ENCODE data around the gene PDZK1IP1.
"Not testable (repeated sequence)": the region's sequence is repeated elsewhere in the genome, so short reads cannot be mapped to it uniquely, and the experiment has no call there.

PDZK1IP1 gene

DNA sequence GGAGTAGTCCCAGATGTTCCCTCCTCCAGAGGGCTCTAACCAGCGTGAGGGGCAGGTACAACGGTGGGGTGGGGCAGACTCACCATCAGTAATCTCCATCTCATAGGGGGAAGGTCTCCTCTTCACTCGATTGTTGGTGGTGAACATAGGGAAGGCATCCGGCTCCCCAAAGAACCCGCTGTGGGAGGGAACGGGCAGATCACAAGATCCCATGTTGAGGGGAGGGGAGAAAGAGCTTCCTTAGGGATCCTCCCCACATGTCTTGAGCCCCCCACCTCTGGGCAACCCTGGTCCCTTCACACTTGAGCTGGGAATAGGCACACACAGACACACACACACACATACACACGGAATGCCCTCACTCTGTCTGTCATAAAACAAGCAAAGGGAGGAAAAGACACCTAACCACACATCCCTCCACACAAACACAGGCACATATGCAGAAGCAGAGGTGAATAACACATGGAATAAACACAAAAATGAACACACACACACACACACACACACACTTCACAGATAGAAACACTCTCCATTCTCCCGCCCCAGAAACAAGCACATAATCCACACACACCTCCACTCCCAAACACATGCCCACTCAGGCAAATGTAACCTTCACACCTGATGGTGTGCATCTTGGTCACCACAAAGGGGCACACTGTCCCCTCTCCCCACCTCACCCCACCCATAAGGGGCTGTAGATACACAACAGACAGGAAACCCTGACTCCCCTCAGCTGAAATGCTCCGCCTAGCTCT lies 34.3 kb upstream of the PDZK1IP1 start:
- no peak for DNase-seq (ENCODE audit: low read depth)

- no peak for DNase-seq (ENCODE audit: low read depth)
Measured at GRCh38 chr1:47223174-47223920, 33.5 kb upstream of the PDZK1IP1 start.

- no peak for DNase-seq (ENCODE audit: low read depth)
Measured at GRCh38 chr1:47222476-47222875, 32.6 kb upstream of the PDZK1IP1 start.

DNA sequence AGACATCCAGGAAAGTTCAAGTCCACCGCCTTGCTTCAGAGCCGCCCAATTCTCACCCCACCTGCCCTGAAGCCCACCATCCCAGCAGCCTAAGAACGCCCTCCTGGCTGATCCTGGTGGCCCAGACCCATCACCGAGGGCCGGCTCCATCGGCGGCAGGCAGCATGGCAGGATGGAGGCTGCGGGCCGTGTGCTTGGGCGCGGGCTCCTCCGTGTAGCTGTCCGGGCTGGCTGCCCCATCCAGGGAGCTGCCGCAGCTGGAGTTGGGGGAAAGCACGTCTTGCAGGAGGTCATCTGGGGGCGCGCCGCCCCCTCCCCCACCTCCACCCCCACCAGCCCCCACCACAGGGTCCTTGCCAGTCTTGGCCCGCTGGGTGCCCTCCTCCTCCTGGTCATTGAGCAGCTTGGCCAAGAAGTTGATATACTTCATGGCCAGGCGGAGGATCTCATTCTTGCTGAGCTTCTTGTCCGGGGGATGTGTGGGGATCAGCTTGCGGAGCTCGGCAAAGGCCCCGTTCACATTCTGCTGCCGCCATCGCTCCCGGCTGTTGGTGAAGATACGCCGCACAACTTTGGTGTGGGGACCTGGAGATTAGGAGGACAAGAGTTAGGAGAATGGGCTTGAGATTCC lies 29.9 kb upstream of the PDZK1IP1 start:
- no peak for DNase-seq (ENCODE audit: low read depth)

DNA sequence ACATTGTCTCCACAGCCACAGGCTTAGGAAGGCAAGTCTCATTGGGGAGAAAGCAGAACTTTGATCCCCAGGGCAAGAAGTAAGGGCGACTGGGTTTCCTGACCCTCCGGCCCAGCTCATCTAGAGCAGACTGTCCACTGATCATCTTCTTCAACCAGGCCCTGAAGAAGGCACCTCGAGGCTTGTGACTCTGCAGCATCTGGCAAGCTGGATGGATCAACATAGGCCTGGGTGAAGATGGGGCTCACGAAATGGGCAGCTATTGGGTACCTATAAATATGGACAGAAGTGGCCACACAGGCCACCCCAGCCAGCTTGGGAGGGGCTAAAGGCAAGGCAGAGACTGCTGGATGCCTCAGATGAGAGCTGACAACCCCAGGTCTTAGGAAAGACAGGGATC lies 29.2 kb upstream of the PDZK1IP1 start:
- no peak for DNase-seq (ENCODE audit: low read depth)

GRCh38 chr1:47216278-47217059 lies 26.6 kb upstream of the PDZK1IP1 start:
- no peak for DNase-seq (ENCODE audit: low read depth)

DNA sequence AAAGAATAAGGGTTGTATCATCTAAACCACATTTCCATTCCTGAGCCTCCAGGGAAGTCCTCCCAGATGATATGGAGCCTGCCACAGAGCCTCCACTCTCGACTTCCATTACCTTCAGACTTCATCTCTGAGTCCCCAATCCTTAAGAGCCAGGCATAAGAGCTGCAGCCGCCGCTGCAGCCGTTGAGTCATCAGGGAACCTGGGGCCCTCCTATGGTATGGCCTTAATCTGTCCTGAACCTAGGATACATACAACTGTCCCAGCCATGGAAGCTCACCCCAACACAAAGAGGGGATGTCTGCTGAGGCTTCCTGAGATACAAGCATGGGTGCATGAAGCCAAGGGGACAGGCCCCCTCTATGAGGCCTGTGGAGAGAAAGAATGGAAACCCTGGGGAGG lies 25.9 kb upstream of the PDZK1IP1 start:
- no peak for DNase-seq (ENCODE audit: low read depth)

DNA sequence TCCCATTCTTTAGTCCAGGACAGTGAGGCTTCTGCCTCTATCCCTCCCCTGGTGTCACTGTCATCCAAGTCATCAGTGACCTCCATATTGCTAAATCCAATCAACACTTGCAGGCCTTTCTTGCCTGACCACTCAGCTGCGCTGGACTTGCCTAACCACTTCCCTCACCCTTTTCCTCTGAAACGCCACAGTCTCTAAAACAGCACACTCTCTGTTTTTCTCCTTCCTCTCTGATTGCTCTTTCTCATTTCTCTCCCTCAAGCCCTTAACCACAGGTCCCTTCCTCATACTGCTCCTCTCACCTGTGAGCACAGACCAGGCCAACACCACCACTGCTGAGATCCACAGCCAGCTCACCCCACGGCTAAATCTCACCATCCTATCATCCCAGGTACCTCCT lies 24.7 kb upstream of the PDZK1IP1 start:
- DNase-seq (ENCODE audit: low read depth) = no peak

DNA sequence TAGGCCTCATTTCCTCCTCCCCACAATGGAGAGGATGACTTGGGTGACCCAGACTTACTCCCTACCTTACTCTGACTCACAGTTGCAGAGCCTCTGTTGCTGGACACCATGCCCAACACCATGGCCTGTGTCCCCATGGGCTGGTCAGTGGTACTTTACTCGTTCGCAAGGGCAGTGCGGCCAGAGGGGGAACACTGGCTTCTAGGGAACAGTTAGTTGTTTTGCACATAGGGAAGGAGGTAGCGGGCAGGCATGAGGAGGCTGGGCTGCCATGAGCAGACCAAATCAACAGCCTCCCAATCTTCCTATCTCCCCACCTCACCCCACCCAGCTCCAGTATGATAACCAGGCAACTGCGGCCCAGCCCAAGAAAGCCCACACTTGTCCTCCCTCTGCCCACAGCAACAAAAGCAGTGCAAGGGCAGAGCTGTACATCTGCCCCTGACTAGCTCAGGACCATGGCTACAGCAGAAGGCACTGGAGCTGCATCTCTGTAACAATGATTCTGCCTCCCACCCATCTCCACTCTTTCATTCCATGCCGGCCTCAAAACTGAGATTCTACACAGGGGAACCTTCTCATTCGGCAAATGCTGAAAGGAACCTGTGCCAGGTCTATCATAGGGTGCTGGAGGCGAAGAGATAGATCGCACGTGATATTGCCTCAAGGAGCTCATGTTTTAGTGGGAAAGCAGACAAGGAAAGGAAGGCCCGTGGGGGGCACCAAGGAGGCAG lies 23.6 kb upstream of the PDZK1IP1 start:
- no peak for DNase-seq (ENCODE audit: low read depth)

DNA sequence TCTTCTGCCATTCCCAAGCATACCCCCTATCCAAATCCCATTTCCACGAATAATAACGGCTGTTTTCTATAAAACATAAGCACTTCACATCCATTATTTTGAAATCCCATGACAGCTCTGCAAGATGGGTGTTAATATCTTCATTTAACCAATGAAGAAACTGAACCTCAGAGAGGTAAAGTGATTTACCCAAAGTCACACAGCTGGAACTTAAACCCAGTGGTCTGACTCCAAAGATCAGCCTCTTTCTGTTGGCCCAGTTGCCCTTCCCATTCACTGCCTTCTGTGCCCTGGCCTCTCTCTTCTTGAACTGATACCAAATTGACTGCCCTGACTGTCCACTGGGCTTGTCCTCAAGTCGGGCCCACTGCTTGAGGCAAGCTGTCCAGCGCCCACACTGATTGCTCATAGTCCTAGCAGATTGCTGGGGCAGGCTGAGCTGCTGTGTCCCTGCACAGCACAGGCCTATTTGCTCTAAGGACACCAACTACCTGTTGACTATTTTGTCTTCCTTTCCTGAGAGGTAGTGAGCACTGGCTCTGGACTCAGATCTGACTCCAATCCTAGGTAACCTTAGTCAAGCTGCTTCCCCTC lies 22.9 kb upstream of the PDZK1IP1 start:
- no peak for DNase-seq (ENCODE audit: low read depth)

GRCh38 chr1:47211796-47212269 lies 22.0 kb upstream of the PDZK1IP1 start:
- no peak for DNase-seq (ENCODE audit: low read depth)

DNA sequence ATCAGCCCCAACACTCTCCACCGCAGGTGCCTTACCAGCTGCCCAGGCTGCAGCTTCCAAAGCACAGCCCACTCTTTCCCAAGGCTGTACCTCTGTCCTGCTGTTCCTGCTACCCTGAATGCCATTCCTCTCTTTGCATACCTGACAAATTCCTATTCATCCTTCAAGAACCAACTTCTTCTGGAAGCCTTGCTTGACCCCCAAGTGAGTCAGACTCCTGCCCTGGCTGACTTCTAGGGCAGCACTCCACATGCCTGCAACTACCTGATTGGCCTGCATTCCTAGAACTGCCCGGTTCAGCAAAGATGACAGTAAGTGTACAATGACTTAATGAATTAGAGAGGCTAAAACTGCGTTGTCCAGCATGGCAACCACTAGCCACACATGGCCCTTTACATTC lies 20.8 kb upstream of the PDZK1IP1 start:
- DNase-seq (ENCODE audit: low read depth) = no peak

GRCh38 chr1:47209725-47210325 lies 20.0 kb upstream of the PDZK1IP1 start:
- DNase-seq (ENCODE audit: low read depth) = no peak

DNA sequence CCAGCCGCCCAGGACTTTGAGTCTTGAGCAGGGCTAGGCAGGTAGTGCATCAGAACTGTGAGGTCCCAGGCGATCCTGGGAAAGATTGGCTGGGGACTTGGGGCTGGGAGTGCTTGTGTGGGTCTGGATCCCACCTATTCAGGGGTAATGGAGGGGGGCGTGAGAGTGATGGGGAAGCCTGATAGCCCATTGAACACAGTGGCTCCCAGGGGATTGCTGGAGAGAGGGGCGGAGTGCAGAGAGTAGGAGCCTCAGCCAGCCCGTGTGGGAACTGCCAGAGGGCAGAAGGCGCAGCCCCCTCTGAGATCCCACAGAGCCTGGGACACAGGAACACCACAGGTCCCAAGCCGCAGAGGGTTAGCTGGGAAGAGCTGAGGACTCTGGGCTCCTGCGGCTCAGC lies 19.3 kb upstream of the PDZK1IP1 start:
- DNase-seq (ENCODE audit: low read depth) = no peak

- DNase-seq (ENCODE audit: low read depth) = no peak
Measured at GRCh38 chr1:47208374-47208850, 18.6 kb upstream of the PDZK1IP1 start.

GRCh38 chr1:47207803-47208373 lies 18.1 kb upstream of the PDZK1IP1 start:
- no peak for DNase-seq (ENCODE audit: low read depth)

- DNase-seq (ENCODE audit: low read depth) = no peak
Measured at GRCh38 chr1:47205918-47206317, 16.1 kb upstream of the PDZK1IP1 start.

DNA sequence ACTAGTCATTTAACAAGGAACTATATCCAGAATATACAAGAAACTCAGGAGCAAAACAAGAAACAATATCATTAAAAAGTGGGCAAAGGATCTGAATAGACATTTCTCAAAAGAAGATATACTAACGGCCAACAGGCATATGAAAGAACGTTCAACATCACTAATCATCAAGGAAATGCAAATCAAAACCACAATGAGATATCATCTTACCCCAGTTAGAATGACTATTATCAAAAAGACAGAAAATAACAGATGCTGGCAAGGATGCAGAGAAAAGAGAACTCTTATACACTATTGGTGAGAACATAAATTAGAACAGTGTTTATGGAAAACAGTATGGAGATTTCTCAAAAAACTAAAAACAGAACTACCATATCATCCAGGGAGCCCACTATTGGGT lies 13.7 kb upstream of the PDZK1IP1 start:
- DNase-seq (ENCODE audit: low read depth) = not testable (repeated sequence)

DNA sequence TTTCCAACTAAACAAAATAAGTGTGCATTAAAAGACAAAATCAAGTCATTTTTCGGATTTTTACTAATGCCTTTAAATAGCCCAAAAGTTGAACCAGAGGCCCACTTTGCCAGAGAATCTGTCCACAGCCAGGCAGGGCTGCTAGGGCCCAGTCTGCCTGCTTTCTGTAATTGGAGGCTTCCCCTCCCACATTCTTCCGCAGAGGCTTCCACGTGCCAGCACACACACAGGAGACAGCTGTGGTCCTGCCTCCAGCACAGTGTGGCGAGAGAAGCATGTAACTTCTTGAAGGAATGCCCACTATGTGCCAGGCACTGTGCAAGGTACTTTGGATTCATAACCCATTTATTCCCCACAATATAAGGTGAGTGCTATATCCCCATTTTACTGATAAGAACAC lies 11.3 kb upstream of the PDZK1IP1 start:
- DNase-seq (ENCODE audit: low read depth) = no peak

DNA sequence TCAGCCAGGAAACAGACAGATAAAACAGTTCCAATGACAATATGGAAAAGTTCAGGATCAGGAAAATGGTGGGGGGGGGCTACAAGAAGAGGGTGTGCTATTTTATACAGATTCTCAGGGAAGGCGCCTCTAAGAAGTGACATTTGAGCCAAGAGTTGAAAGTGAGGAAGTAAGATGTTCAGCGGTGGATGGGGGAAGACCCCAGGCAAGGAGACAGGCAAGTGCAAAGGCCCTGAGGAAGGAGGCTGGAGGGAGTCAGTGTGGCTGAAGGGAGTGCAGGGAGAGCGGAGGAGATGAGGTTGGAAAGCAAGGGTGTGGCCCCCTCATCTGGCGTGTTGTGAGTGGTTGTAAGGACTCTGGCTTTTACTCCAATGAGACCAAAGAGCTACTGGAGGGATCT lies 8.4 kb upstream of the PDZK1IP1 start:
- DNase-seq (ENCODE audit: low read depth) = no peak

Data from non-pigmented ciliary epithelial cell (primary cell).